ENCODE results near the gene CCT5.
A peak's percentile ranks its signal among the peaks of the same experiment; 100 is the strongest.

CCT5 gene

GRCh38 chr5:10289991-10290390 lies 39.9 kb downstream of the CCT5 start:
- no peak for DNase-seq (ENCODE audit: low read depth)
- TF ChIP-seq, protein P1, sequence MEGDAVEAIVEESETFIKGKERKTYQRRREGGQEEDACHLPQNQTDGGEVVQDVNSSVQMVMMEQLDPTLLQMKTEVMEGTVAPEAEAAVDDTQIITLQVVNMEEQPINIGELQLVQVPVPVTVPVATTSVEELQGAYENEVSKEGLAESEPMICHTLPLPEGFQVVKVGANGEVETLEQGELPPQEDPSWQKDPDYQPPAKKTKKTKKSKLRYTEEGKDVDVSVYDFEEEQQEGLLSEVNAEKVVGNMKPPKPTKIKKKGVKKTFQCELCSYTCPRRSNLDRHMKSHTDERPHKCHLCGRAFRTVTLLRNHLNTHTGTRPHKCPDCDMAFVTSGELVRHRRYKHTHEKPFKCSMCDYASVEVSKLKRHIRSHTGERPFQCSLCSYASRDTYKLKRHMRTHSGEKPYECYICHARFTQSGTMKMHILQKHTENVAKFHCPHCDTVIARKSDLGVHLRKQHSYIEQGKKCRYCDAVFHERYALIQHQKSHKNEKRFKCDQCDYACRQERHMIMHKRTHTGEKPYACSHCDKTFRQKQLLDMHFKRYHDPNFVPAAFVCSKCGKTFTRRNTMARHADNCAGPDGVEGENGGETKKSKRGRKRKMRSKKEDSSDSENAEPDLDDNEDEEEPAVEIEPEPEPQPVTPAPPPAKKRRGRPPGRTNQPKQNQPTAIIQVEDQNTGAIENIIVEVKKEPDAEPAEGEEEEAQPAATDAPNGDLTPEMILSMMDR (IDR thresholded peaks at IDR 0.05; ENCODE audit: insufficient read depth, low read depth, low read length, missing control alignments): no peak
- H3K4me3 ChIP-seq (ENCODE audit: low read length): no peak overlapping the region

GRCh38 chr5:10290438-10290837 lies 40.4 kb downstream of the CCT5 start:
- TF ChIP-seq, protein P1 (IDR thresholded peaks at IDR 0.05; ENCODE audit: insufficient read depth, low read depth, low read length, missing control alignments): no peak
- H3K4me3 ChIP-seq (ENCODE audit: low read length): no peak overlapping the region
- no peak for DNase-seq (ENCODE audit: low read depth)

GRCh38 chr5:10291692-10292339 lies 41.7 kb downstream of the CCT5 start:
- TF ChIP-seq, protein P1 (IDR thresholded peaks at IDR 0.05; ENCODE audit: insufficient read depth, low read depth, low read length, missing control alignments): no peak
- DNase-seq (ENCODE audit: low read depth): peak; percentile 37
- no peak overlapping the region for H3K4me3 ChIP-seq (ENCODE audit: low read length)

DNA sequence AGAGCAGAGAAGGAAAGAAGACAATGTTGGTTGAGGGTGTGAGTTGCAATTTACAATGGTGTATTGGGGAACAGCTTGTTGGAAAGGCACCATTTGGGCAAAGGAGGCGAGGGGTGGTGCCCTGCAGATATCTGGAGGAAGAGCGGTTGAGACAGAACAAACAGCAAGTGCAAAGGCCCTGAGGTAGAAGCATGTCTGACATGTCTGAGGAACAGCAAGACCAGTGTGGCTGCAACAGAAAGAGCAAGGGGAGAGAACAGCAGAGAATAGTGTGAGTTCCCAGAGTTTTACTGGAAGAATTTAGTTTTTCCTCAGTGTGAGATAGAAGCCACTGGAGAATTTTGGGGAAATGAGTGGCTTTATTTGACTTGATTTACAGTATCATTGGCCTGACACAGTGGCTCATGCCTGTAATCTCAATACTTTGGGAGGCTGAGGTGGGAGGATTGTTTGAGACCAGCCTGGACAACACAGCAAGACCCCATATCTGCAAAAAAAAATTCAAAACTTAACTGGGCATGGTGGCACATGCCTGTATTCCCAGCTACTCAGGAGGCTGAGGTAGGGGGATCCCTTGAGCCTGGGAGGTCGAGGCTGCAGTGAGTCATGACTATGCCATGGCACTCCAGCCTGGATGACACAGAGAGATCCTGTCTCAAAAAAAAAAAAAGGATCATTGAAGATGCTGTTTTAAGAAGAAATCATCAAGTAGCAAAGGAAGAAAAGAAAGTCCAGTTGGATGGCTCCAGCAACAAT lies 44.0 kb downstream of the CCT5 start:
- H3K4me3 ChIP-seq (ENCODE audit: low read length): no peak overlapping the region
- TF ChIP-seq, protein P1 (IDR thresholded peaks at IDR 0.05; ENCODE audit: insufficient read depth, low read depth, low read length, missing control alignments): no peak
- DNase-seq (ENCODE audit: low read depth): no peak

- TF ChIP-seq, protein P1 (IDR thresholded peaks at IDR 0.05; ENCODE audit: insufficient read depth, low read depth, low read length, missing control alignments): no peak
- DNase-seq (ENCODE audit: low read depth): no peak
- H3K4me3 ChIP-seq (ENCODE audit: low read length): no peak overlapping the region
Measured at GRCh38 chr5:10295619-10296326, 45.7 kb downstream of the CCT5 start.

DNA sequence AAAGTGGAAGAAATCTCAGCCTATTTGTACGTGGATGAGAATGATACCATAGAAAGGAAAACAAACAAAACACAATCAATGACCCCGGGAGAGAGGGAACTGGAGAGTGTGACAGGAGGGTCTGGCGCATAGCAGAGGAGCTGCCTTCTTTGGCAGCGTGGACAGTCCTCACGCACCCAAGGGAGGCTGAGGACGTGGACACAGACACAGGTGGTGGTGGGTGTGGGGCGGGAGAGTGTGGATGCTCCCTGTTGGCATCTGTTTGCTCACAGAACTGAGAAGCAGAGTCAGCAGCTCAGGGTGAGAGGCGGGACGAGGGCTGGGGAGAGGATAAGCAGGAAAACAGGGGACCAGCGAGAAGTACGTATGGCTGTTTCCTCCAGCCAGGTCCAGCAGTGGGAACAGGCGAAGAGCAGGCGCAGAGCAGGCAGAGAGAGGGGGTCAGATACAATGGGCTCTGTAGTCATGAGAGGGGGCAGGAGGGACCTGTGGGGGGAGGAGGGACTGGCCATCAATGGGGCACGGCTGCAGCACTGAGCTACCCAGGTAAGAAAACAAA lies 47.6 kb downstream of the CCT5 start:
- H3K4me3 ChIP-seq (ENCODE audit: low read length): no peak overlapping the region
- TF ChIP-seq, protein P1 (IDR thresholded peaks at IDR 0.05; ENCODE audit: insufficient read depth, low read depth, low read length, missing control alignments): no peak

More for the DNA sequence above, 47.6 kb downstream of the CCT5 start:
- no peak for DNase-seq (ENCODE audit: low read depth)
